ENCODE measurements around the gene TBRG1. TPM values are rescaled to one million over a fixed set of nuclear protein-coding genes. Genes with fewer than 3 reads are reported as not detected.

TBRG1 gene
- total RNA-seq, 2 experiments from 2014 or later, result 30.0 to 34.0 TPM

DNA sequence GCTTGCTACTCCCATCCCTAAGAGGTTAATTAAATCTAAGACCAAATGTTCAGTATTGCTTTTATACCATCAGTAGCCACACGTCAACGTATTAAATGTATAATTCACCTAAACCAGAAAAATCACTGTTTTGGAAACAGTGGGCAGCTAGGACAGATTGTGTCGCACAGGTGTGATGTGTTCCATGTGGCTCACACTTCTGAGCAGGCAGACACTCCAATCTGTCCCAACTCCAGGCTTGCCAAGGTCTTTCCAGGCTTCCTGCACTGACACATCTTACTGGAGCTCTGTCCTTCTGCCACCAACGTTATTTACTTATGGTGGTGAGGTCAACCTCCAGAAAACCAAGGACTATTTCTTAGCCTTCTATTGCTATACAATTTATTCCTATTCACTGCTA is 39.4 kb downstream of the TBRG1 start:
- Histone ChIP-seq H3K9me3 (ENCODE audit: low read length) (no peaks in the 10 kb centered on the region), H3K4me3 (ENCODE audit: low read depth, low read length, poor library complexity, severe bottlenecking) (no peak overlapping the region), H4K20me1 (ENCODE audit: insufficient read depth, low read length) (no peaks in the 10 kb centered on the region), H2AFZ (ENCODE audit: low read length) (no peak overlapping the region), H3K36me3 (ENCODE audit: insufficient read depth, low read length) (0 out of 2 replicates have a peak, but pooled peaks cover 3% of the 10 kb centered on the region), H3K79me2 (ENCODE audit: insufficient read depth, low read depth, low read length) (no peaks in the 10 kb centered on the region), H3K9me2 (ENCODE audit: insufficient read depth, low read length) (no peaks in the 10 kb centered on the region), H3K4me1 (ENCODE audit: insufficient read depth, low read length, poor library complexity, severe bottlenecking) (no peaks in the 10 kb centered on the region), H3K27ac (ENCODE audit: low read depth, low read length, poor library complexity, severe bottlenecking) (no peak overlapping the region), H3K4me2 (ENCODE audit: low read length) (no peak overlapping the region)
- ChIA-PET POLR2A (interaction anchor here (1.0 to 1.2 kb wide), 3 partner anchors 11 to 39 kb away, joined by 3 to 4 read pairs (median 4); partner anchors contain the start of genes SIAE, SPA17 and TBRG1), CTCF (ENCODE audit: unreplicated experiment) (no interaction called here)
- BruUV-seq (replicated peaks), result no TSS peak
- no peak for DNase-seq (ENCODE audit: low spot score)
- intact Hi-C loops (cut with micrococcal nuclease; ENCODE audit: unreplicated experiment), result no loop called here
- TF ChIP-seq CTCF (conservative IDR thresholded peaks at IDR 0.05; ENCODE audit: low read length) (no peak), EZH2phosphoT487 (IDR thresholded peaks at IDR 0.05; ENCODE audit: borderline replicate concordance, low read depth, low read length) (no peak)

DNA sequence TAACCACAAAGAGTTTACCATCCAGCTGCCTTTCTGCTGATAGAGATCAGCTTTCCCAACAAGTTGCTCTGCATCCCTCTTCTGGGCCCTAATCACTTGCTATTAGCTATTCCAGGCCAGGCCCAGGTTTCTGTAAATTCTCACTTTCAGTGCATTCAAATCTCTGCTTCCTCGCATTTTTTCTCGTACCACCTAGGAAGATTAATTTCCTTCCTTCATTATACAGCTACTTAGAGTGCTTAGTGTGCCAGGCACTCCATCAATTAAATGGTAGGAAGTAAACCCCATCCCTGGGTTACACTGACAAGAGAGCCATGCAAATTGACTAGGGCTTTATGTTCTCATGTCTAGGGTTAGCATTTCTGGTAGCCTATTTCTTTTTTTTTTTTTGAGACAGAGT is 41.2 kb downstream of the TBRG1 start:
- no peak for DNase-seq (ENCODE audit: low spot score)
- H4K20me1 ChIP-seq (ENCODE audit: insufficient read depth, low read length), result no peaks in the 10 kb centered on the region
- ChIA-PET CTCF (ENCODE audit: unreplicated experiment) (interaction anchor here (1.0 kb wide), 1 partner anchor 83 kb away, joined by 4 read pairs; no protein-coding TSS in a partner anchor), POLR2A (interaction anchor here (0.6 to 1.6 kb wide), 4 partner anchors 10 to 172 kb away, joined by 3 to 7 read pairs (median 4); partner anchors contain the start of genes SIAE and SPA17)
- no peak overlapping the region for H3K4me3 ChIP-seq (ENCODE audit: low read depth, low read length, poor library complexity, severe bottlenecking)
- H3K4me1 ChIP-seq (ENCODE audit: insufficient read depth, low read length, poor library complexity, severe bottlenecking), result no peaks in the 10 kb centered on the region
- H3K36me3 ChIP-seq (ENCODE audit: insufficient read depth, low read length), result 0 out of 2 replicates have a peak, but pooled peaks cover 3% of the 10 kb centered on the region
- intact Hi-C loops (cut with micrococcal nuclease; ENCODE audit: unreplicated experiment), result no loop called here
- no peaks in the 10 kb centered on the region for H3K9me2 ChIP-seq (ENCODE audit: insufficient read depth, low read length)
- no TSS peak for BruUV-seq (replicated peaks)
- no peaks in the 10 kb centered on the region for H3K79me2 ChIP-seq (ENCODE audit: insufficient read depth, low read depth, low read length)
- H3K9me3 ChIP-seq (ENCODE audit: low read length), result no peaks in the 10 kb centered on the region
- no peak overlapping the region for H3K4me2 ChIP-seq (ENCODE audit: low read length)
- no peak overlapping the region for H2AFZ ChIP-seq (ENCODE audit: low read length)
- no peak overlapping the region for H3K27ac ChIP-seq (ENCODE audit: low read depth, low read length, poor library complexity, severe bottlenecking)
- TF ChIP-seq EZH2phosphoT487 (IDR thresholded peaks at IDR 0.05; ENCODE audit: borderline replicate concordance, low read depth, low read length) (no peak), CTCF (conservative IDR thresholded peaks at IDR 0.05; ENCODE audit: low read length) (no peak)

GRCh38 chr11:124667601-124668000 is 44.9 kb downstream of the TBRG1 start:
- TF ChIP-seq EZH2phosphoT487 (IDR thresholded peaks at IDR 0.05; ENCODE audit: borderline replicate concordance, low read depth, low read length), result no peak
- no peak for TF ChIP-seq CTCF (conservative IDR thresholded peaks at IDR 0.05; ENCODE audit: low read length)
- H3K36me3 ChIP-seq (ENCODE audit: insufficient read depth, low read length), result no peaks in the 10 kb centered on the region
- intact Hi-C loops (cut with micrococcal nuclease; ENCODE audit: unreplicated experiment), result no loop called here

More at GRCh38 chr11:124667601-124668000, 44.9 kb downstream of the TBRG1 start:
- no peaks in the 10 kb centered on the region for H3K9me2 ChIP-seq (ENCODE audit: insufficient read depth, low read length)
- no peak overlapping the region for H3K4me3 ChIP-seq (ENCODE audit: low read depth, low read length, poor library complexity, severe bottlenecking)
- H2AFZ ChIP-seq (ENCODE audit: low read length), result no peak overlapping the region
- H4K20me1 ChIP-seq (ENCODE audit: insufficient read depth, low read length), result no peaks in the 10 kb centered on the region
- BruUV-seq (replicated peaks), result no TSS peak
- H3K79me2 ChIP-seq (ENCODE audit: insufficient read depth, low read depth, low read length), result no peaks in the 10 kb centered on the region
- DNase-seq (ENCODE audit: low spot score), result no peak
- H3K9me3 ChIP-seq (ENCODE audit: low read length), result peaks cover 5% of the 10 kb centered on the region; the same call in 1 of the 2 replicates
- H3K4me1 ChIP-seq (ENCODE audit: insufficient read depth, low read length, poor library complexity, severe bottlenecking), result peaks cover 30% of the 10 kb centered on the region
- H3K4me2 ChIP-seq (ENCODE audit: low read length), result no peak overlapping the region
- H3K27ac ChIP-seq (ENCODE audit: low read depth, low read length, poor library complexity, severe bottlenecking), result no peak overlapping the region
- ChIA-PET POLR2A (interaction anchor here (0.5 kb wide), 1 partner anchor 1583 kb away, joined by 4 read pairs; no protein-coding TSS in a partner anchor), CTCF (ENCODE audit: unreplicated experiment) (no interaction called here)
